GM21381 (cell line): ENCODE results near the gene SLC25A45.

ENCODE experiments used
- ATAC-seq: cut with Tn5 transposase; IDR thresholded peaks from one replicate; pipeline ENCODE4 v1.9.1; 2021; ENCODE audit warnings: mild to moderate bottlenecking, moderate library complexity; ENCODE audit not compliant: unreplicated experiment

The SLC25A45 gene

DNA sequence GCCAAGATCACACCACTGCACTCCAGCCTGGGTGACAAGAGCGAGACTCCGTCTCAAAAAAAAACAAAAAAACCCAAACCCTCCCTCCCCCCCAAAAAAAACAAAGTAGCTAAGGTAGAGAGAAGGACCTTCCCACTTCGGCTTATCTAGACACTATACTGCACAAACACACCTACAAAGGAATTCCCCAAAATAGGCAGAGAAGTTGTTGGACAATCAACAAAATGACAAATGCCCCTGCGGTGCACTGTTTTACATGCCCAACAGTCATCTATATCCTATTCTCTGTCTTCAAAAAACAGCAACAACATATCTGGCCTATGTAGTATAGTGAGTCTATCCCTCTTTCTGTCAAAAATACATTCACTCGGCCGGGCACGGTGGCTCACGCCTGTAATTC lies 55.4 kb downstream of the SLC25A45 start:
- ATAC-seq = no peak

DNA sequence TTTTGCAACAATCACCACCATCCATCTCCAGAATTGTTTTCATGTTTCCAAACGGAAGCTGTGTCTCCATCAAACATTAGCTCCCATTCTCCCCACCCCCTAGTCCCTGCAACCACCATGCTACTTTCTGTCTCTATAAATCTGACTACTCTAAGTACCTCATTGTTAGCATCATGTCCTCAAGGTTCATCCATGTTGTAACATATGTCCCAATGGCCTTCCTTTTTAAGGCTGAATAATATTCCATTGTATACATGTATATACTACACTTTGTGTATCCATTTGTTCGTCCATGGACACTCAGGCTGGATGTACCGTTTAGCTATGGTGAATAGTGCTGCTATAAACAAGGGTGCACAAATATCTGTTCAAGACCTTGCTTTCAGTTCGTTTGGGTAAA lies 57.0 kb downstream of the SLC25A45 start:
- no peak for ATAC-seq
